OCI-LY1 (cell line): ENCODE measurements around the gene HTRA3.

Experiments used
- EZH2 ChIP-seq: fragments of 200-600 bp; sonication (generic), shearing (Covaris generic); IDR thresholded peaks from 2 replicates; pipeline ENCODE4 v1.8.0; 2017; ENCODE audit warnings: borderline replicate concordance, mixed run types, mild to moderate bottlenecking, antibody characterized with exemption, low read length, moderate library complexity, mixed read lengths
- TF ChIP-seq, protein P1 (sequence below): fragments of 200-600 bp; sonication (generic), shearing (Covaris generic); IDR thresholded peaks from 2 replicates; pipeline ENCODE4 v1.5.1; 2017; ENCODE audit warnings: mild to moderate bottlenecking, antibody characterized with exemption, low read length, moderate library complexity, mixed read lengths

DNA sequence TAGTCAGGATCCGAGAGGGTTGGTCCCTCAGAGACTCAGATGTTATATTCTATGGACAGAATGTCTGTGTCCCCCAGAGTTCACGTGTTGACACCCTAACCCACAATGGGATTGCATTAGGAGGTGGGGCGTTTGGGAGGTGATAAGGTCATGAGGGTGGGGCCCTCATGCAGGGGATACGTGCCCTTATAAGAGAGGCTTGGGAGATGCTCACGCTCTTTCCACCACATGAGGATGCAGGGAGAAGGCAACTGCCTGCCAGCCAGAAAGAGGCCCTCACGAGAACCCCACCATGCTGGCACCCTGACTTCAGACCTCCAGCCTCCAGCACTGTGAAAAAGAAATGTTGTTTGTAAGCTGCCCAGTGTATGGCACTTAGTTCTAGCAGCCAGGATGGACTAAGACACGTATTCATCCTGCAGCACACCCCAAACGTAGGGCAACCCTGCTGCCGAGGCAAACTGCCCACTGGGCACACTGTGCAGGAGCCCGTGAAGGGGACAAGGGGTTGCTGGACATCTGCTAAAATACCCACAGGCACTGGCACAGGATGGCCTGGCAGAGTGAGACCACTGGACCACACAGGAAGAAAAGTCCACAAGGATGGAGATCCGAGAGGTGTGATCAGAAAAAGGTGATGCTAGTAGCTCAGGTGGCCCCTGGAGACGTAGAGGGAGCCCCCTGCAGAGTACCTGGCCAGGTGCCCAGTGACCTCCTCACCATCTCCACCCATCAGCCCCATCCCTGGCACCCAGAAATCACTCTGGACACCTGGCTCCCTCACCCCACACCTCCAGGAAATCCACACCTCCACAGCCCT lies 62.7 kb downstream of the HTRA3 start:
- TF ChIP-seq, protein P1, sequence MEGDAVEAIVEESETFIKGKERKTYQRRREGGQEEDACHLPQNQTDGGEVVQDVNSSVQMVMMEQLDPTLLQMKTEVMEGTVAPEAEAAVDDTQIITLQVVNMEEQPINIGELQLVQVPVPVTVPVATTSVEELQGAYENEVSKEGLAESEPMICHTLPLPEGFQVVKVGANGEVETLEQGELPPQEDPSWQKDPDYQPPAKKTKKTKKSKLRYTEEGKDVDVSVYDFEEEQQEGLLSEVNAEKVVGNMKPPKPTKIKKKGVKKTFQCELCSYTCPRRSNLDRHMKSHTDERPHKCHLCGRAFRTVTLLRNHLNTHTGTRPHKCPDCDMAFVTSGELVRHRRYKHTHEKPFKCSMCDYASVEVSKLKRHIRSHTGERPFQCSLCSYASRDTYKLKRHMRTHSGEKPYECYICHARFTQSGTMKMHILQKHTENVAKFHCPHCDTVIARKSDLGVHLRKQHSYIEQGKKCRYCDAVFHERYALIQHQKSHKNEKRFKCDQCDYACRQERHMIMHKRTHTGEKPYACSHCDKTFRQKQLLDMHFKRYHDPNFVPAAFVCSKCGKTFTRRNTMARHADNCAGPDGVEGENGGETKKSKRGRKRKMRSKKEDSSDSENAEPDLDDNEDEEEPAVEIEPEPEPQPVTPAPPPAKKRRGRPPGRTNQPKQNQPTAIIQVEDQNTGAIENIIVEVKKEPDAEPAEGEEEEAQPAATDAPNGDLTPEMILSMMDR, result no peak
- no peak for TF ChIP-seq EZH2
